ENCODE measurements around the gene AARS1.
"Not testable (repeated sequence)": the region's sequence is repeated elsewhere in the genome, so short reads cannot be mapped to it uniquely, and the experiment has no call there.

The AARS1 gene

DNA sequence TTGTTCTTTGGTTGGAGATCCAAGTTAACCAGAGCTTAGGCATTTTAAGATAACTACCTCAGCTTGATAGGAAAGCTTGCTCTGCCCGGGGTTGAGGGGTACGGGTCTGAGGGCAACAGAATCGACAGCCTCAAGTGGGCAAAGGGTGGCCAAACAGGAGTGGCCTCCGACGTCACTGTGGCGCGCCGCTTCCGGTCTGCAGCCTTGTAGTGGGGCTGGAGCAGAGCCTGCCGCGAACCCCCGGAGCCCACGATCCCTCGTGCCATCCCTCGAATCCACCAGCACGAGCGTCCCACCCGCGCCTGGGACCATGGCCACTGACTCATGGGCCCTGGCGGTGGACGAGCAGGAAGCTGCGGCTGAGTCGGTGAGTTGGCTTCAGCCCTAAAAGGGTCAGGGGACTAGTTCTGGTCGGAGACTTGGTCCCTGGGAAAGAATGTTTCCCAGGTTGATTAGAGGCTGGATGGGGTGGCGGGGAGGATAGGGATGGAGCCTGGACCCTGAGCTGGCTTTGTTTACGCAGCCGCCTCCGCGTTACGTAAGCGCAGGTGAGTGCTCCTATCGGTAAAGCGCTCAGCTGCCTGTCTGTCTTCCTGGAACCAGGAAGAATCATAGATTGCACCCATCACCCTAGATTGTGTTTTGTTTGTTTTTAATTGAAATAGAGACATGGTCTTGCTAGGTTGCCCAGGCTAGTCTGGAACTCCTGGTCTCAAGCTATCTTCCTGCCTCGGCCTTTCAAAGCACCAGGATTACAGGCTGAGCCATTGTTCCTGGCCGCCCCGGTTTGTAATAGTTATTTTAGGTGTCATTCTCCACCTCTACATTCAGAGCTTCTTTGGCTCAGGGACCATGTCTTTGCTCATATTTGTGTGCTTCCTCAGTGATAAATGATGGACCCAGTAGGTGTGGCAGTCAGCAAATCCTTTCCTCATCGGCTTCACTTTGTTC, 10.0 kb upstream of the AARS1 start, which contains the start of gene DDX19B:
Gene DDX19B (plus strand): TSS at position 199 of the 951 bp plus-strand sequence. CDS start 112 bp downstream, at position 311.
- H3K4me3 ChIP-seq (ENCODE audit: low read length), result peak within 1 kb of the TSS; percentile 96
- H3K36me3 ChIP-seq (ENCODE audit: control insufficient read depth, insufficient read depth, low read length), result no peaks in the 10 kb centered on the region
- H3K27me3 ChIP-seq (ENCODE audit: control insufficient read depth, insufficient read depth, low read length), result no peaks in the 10 kb centered on the region
- H3K27ac ChIP-seq (ENCODE audit: low read depth, low read length), result peak within 1 kb of the TSS; percentile 98
- peaks cover 4% of the 10 kb centered on the region for H3K4me1 ChIP-seq (ENCODE audit: control insufficient read depth, insufficient read depth, low read length)
- peak within 1 kb of the TSS; percentile 94 for H3K9ac ChIP-seq (ENCODE audit: low read length)

- H3K27me3 ChIP-seq (ENCODE audit: control insufficient read depth, insufficient read depth, low read length), result no peaks in the 10 kb centered on the region
- H3K4me1 ChIP-seq (ENCODE audit: control insufficient read depth, insufficient read depth, low read length), result peaks cover 4% of the 10 kb centered on the region
- no peak overlapping the region for H3K27ac ChIP-seq (ENCODE audit: low read depth, low read length)
- H3K36me3 ChIP-seq (ENCODE audit: control insufficient read depth, insufficient read depth, low read length), result no peaks in the 10 kb centered on the region
- H3K4me3 ChIP-seq (ENCODE audit: low read length), result no peak overlapping the region
- no peak overlapping the region for H3K9ac ChIP-seq (ENCODE audit: low read length)
Observed at GRCh38 chr16:70295634-70296033, 6.3 kb upstream of the AARS1 start.

DNA sequence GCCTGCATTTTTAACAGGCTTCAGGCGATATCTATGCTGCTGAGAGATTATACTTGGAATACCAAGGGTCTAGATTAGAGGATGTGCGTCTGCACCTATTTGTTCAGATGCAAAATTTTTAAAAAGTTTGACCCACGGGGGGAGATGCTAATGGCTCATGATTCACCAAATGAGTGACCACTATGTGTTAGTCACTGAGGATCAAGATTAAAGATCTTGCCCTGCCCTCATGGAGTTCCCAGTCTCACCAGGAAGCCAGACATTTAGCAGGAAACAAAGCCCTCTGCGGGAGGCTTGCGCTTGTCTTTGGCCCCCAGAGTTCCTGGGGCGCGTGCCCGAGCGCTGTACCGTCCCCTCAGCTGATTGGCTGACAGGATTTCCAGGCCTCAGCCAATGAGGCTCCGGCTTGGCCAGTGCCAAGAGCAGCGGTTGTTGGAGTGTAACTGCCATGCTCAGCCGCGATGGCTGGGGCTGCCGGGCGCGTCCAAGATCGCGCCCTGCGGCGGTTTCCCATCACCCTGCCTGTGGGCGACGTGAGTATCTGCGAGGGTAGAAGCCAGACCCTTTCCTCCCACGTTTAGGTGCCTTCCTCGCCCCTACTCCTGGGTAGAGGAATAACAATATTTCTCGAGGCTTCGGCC, 5.2 kb upstream of the AARS1 start:
- no peak overlapping the region for H3K4me3 ChIP-seq (ENCODE audit: low read length)
- H3K36me3 ChIP-seq (ENCODE audit: control insufficient read depth, insufficient read depth, low read length), result no peaks in the 10 kb centered on the region
- peaks cover 4% of the 10 kb centered on the region for H3K4me1 ChIP-seq (ENCODE audit: control insufficient read depth, insufficient read depth, low read length)
- no peak overlapping the region for H3K27ac ChIP-seq (ENCODE audit: low read depth, low read length)
- no peaks in the 10 kb centered on the region for H3K27me3 ChIP-seq (ENCODE audit: control insufficient read depth, insufficient read depth, low read length)
- H3K9ac ChIP-seq (ENCODE audit: low read length), result no peak overlapping the region

- H3K9ac ChIP-seq (ENCODE audit: low read length); H3K36me3 ChIP-seq (ENCODE audit: control insufficient read depth, insufficient read depth, low read length); H3K4me3 ChIP-seq (ENCODE audit: low read length); H3K27ac ChIP-seq (ENCODE audit: low read depth, low read length); H3K4me1 ChIP-seq (ENCODE audit: control insufficient read depth, insufficient read depth, low read length); H3K27me3 ChIP-seq (ENCODE audit: control insufficient read depth, insufficient read depth, low read length): not testable (repeated sequence)
Observed at GRCh38 chr16:70292148-70292547, 2.8 kb upstream of the AARS1 start.

DNA sequence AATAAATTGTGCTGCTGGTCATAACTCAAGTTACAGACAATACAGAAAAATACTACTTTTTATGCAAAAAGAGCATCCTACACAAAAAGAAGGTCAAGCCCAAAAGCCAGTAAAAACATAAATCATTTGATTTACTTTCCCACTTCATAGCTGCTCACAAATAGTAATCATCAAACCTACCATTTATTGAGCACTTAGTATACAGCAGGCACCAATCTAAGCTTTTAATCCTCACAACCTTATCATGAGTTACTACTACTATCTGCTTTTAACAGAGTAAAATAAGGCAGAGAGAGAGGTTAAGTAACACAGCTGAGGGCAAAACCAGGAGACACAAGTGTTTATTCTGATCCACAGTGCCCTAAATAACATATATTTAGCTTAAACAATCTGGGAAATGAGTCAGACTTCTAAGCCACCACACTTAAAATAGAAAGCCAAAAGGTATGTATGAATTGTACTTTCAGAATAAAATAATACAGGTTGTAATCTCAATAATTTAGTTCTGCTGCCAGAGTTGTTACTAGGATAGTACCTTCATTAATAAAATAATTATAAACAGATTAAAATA, 1.7 kb upstream of the AARS1 start:
- Histone ChIP-seq H3K9ac (ENCODE audit: low read length) (no peak overlapping the region), H3K27me3 (ENCODE audit: control insufficient read depth, insufficient read depth, low read length) (no peaks in the 10 kb centered on the region), H3K4me3 (ENCODE audit: low read length) (no peak overlapping the region), H3K36me3 (ENCODE audit: control insufficient read depth, insufficient read depth, low read length) (no peaks in the 10 kb centered on the region), H3K4me1 (ENCODE audit: control insufficient read depth, insufficient read depth, low read length) (no peaks in the 10 kb centered on the region), H3K27ac (ENCODE audit: low read depth, low read length) (no peak overlapping the region)

DNA sequence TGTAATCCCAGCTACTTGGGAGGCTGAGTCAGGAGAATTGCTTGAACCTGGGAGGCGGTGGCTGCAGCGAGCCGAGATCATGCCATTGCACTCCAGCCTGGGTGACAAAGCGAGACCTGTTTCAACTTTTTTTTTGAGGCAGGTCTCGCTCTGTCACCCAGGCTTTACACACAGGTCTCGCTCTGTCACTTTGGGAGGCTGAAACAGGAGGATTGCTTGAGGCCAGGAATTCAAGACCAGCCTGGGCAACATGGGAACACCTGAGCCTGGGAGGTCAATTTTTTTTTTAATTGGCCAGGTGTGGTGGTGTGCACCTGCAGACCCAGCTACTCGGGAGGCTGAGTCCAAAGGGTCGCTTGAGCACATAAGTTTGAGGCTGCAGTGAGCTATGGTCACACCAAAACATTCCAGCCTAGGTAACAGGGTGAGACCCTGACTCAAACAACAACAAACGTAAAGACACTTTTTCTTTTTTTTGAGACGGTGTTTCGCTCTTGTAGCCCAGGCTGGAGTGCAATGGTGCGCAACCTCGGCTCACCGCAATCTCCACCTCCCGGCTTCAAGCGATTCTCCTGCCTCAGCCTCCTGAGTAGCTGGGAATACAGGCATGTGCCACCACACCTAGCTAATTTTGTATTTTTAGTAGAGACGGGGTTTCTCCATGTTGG, 1.9 kb downstream of the AARS1 start:
- H3K36me3 ChIP-seq (ENCODE audit: control insufficient read depth, insufficient read depth, low read length); H3K27me3 ChIP-seq (ENCODE audit: control insufficient read depth, insufficient read depth, low read length); H3K4me1 ChIP-seq (ENCODE audit: control insufficient read depth, insufficient read depth, low read length); H3K9ac ChIP-seq (ENCODE audit: low read length); H3K27ac ChIP-seq (ENCODE audit: low read depth, low read length): not testable (repeated sequence)
- H3K4me3 ChIP-seq (ENCODE audit: low read length), result peak overlapping the region; percentile 89

DNA sequence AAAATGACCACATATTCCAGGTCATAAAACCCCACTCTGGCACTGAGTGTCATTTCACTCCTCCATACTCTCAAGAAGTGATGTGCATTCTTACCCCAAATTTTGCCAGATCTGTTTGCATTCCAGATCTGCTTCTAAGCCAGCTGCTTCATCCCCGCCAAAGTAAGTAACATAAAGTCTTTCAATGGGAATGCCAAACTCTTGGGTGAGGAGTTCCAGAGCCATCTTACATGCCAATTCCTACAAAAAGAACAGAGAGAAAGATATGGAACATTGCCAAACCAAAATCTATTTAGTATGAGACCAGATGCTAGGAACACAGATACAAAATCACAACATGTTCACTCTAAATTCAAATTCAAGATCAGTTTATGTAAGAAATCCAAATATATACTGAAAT, 12.9 kb downstream of the AARS1 start:
- Histone ChIP-seq H3K36me3 (ENCODE audit: control insufficient read depth, insufficient read depth, low read length) (peaks cover 22% of the 10 kb centered on the region), H3K27ac (ENCODE audit: low read depth, low read length) (no peak overlapping the region), H3K4me3 (ENCODE audit: low read length) (no peak overlapping the region), H3K27me3 (ENCODE audit: control insufficient read depth, insufficient read depth, low read length) (no peaks in the 10 kb centered on the region), H3K9ac (ENCODE audit: low read length) (no peak overlapping the region), H3K4me1 (ENCODE audit: control insufficient read depth, insufficient read depth, low read length) (no peaks in the 10 kb centered on the region)

- Histone ChIP-seq H3K4me1 (ENCODE audit: control insufficient read depth, insufficient read depth, low read length) (no peaks in the 10 kb centered on the region), H3K27me3 (ENCODE audit: control insufficient read depth, insufficient read depth, low read length) (no peaks in the 10 kb centered on the region), H3K27ac (ENCODE audit: low read depth, low read length) (no peak overlapping the region), H3K4me3 (ENCODE audit: low read length) (no peak overlapping the region), H3K9ac (ENCODE audit: low read length) (no peak overlapping the region), H3K36me3 (ENCODE audit: control insufficient read depth, insufficient read depth, low read length) (peaks cover 34% of the 10 kb centered on the region)
Observed at GRCh38 chr16:70271696-70272095, 17.6 kb downstream of the AARS1 start.

DNA sequence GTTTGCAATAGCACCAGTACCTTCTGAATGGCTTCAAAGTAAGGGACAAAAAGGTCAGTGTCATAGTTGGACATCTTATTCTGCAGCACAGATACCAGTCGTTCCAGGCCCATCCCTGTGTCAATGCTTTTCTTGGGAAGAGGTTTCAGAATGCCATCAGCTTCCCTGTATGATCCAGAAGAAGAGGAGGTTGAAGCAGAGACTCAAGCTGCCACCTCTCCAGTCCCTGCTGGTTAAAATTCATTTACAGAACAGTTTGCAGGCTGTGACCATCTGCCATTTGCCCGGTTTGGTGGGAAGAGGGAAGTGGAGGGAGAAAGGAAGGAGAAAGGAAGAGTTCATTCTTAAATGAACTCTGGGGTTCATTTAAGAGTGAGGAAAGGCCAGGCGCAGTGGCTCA, 19.1 kb downstream of the AARS1 start:
- no peaks in the 10 kb centered on the region for H3K27me3 ChIP-seq (ENCODE audit: control insufficient read depth, insufficient read depth, low read length)
- H3K4me3 ChIP-seq (ENCODE audit: low read length), result no peak overlapping the region
- H3K36me3 ChIP-seq (ENCODE audit: control insufficient read depth, insufficient read depth, low read length), result peaks cover 33% of the 10 kb centered on the region
- no peak overlapping the region for H3K27ac ChIP-seq (ENCODE audit: low read depth, low read length)
- H3K4me1 ChIP-seq (ENCODE audit: control insufficient read depth, insufficient read depth, low read length), result no peaks in the 10 kb centered on the region
- no peak overlapping the region for H3K9ac ChIP-seq (ENCODE audit: low read length)

- Histone ChIP-seq H3K27me3 (ENCODE audit: control insufficient read depth, insufficient read depth, low read length) (no peaks in the 10 kb centered on the region), H3K36me3 (ENCODE audit: control insufficient read depth, insufficient read depth, low read length) (peaks cover 37% of the 10 kb centered on the region), H3K9ac (ENCODE audit: low read length) (no peak overlapping the region), H3K4me1 (ENCODE audit: control insufficient read depth, insufficient read depth, low read length) (no peaks in the 10 kb centered on the region), H3K4me3 (ENCODE audit: low read length) (no peak overlapping the region), H3K27ac (ENCODE audit: low read depth, low read length) (no peak overlapping the region)
Observed at GRCh38 chr16:70269471-70269870, 19.8 kb downstream of the AARS1 start.

- not testable (repeated sequence) for H3K4me1 ChIP-seq (ENCODE audit: control insufficient read depth, insufficient read depth, low read length); H3K9ac ChIP-seq (ENCODE audit: low read length); H3K4me3 ChIP-seq (ENCODE audit: low read length); H3K27me3 ChIP-seq (ENCODE audit: control insufficient read depth, insufficient read depth, low read length); H3K27ac ChIP-seq (ENCODE audit: low read depth, low read length)
- peaks cover 37% of the 10 kb centered on the region for H3K36me3 ChIP-seq (ENCODE audit: control insufficient read depth, insufficient read depth, low read length)
Observed at GRCh38 chr16:70267922-70268321, 21.4 kb downstream of the AARS1 start.

DNA sequence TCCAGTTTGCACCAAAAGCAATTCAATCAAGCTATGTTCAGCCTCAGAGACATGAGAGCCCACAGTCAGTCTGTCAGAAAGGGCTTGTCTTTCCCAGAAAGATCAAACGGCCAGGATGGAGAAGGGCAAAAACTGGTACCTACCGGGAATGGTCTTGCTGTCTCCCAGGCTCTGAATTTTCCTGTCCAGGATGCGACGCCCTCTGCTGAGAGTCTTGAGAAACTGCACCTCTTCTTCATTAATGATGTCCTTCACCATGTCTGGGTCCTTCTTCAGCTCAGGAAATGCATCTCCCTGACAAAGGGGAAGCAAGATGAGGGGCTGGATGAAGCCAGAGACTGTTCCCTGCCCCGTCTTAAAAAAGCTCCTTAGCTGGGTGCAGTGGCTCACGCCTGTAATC, 21.8 kb downstream of the AARS1 start:
- no peak overlapping the region for H3K4me3 ChIP-seq (ENCODE audit: low read length)
- H3K27me3 ChIP-seq (ENCODE audit: control insufficient read depth, insufficient read depth, low read length), result no peaks in the 10 kb centered on the region
- no peaks in the 10 kb centered on the region for H3K4me1 ChIP-seq (ENCODE audit: control insufficient read depth, insufficient read depth, low read length)
- no peak overlapping the region for H3K9ac ChIP-seq (ENCODE audit: low read length)
- peaks cover 37% of the 10 kb centered on the region for H3K36me3 ChIP-seq (ENCODE audit: control insufficient read depth, insufficient read depth, low read length)
- no peak overlapping the region for H3K27ac ChIP-seq (ENCODE audit: low read depth, low read length)
